HG02623 (cell line): ENCODE measurements around the gene SARNP.

Experiments used
- ATAC-seq: cut with Tn5 transposase; IDR thresholded peaks from one replicate; pipeline ENCODE4 v1.9.1; 2021; ENCODE audit warnings: moderate library complexity; ENCODE audit not compliant: unreplicated experiment

Gene SARNP

GRCh38 chr12:55728939-55729818 lies 88.3 kb downstream of the SARNP start, which contains the start of gene CD63:
Gene CD63 (minus strand): TSS chr12:55729009. CDS start chr12:55728341, 668 bp downstream.
- peak; percentile 62 for ATAC-seq

DNA sequence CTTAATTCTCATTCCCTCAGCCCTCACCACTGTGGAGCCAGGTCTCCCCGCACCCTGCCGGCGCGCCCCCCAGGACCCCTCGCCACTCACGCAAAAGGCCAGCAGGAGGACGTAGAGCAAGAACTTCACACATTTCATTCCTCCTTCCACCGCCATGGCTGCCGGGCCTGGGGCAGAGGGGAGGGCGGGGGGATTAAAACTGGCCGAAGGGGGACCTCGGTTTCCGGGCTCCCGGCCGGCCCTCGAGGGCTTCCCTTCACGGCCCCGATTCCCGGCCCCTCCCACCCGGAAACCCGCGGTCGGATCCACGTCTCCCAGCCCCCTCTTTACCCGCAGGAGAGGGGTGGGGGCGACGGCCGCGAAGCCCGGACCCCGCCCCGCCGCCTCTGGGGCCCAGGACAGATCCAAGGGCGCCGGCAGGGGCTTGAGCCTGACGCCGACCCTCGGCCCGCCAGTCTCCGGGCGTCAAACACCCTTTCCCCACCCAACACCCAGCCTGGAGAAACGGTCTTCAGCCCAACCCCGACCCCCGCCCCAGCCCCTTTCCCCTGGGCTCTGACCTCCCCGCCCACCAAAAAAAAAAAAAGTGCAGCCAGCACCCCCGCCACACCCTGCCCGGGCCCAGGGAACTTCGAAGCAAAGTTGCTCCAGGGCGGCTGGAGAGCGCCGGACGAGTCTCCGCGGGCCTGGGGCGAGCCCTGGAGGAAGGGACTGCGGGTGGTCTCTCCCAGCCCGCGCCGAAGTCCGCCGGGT lies 89.2 kb downstream of the SARNP start:
- peak; percentile 4 for ATAC-seq

GRCh38 chr12:55727643-55728185 lies 89.8 kb downstream of the SARNP start:
- no peak for ATAC-seq

- ATAC-seq = no peak
Observed at GRCh38 chr12:55726971-55727370, 90.6 kb downstream of the SARNP start.

DNA sequence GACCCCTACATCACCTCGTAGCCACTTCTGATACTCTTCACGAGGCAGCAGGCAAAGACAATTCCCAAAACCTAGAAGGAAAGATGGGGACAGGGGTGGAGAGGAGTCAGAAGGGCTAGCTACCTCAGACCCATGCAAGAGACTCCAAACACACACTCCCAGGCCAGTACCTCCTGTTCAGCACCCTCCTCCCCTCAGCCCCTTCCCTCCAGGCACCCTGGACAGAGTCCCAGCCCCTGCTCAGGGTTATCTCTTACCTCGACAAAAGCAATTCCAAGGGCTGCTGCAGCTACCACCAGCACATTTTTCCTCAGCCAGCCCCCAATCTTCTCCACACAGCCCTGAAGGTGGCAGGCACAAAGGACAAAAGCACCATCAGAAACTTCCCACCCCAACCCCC lies 92.0 kb downstream of the SARNP start:
- no peak for ATAC-seq

DNA sequence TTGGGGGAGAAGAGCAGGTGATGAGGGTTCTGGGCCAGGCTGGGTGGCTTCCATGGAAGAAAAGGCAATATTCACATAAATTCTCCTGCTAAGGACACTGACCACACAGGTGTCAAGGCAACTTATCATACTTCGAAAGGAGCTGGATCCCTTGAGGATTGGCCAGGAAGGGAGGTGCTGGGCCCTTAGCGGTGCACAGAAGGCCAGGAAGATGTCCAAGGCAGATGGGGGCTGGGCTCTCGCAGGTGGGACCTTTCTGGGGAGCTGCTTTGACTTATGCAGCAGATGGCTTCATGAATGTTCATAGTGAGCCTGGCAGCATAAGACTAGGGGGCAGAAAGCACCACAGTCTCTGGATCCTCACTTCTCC lies 92.6 kb downstream of the SARNP start:
- ATAC-seq = no peak

DNA sequence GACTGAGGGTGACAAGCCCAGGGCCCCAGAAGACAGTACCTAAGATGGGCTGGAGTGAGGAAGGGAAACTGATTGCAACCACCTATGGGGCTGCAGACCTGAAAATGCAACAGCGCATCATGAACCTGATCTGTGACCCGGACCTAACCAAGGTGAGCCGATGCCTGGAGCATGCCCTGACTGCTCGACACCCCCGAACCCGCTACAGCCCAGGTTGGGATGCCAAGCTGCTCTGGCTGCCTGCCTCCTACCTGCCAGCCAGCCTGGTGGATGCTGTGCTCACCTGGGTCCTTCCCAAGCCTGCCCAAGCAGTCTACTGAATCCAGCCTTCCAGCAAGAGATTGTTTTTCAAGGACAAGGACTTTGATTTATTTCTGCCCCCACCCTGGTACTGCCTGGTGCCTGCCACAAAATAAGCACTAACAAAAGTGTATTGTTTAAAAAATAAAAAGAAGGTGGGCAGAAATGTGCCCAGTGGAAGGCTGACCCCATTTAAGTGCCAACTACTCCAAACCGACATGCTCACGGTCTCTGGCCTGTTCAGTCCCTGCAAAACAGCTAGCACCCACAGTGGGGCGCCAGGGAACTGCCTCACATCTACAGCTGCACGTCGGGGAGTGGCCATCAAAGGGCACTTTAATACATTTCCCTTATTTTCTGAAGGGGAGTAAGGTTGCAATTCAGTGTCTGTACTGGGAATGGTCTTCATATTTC lies 93.1 kb downstream of the SARNP start:
- ATAC-seq = no peak

GRCh38 chr12:55723516-55724225 lies 93.9 kb downstream of the SARNP start:
- no peak for ATAC-seq

- ATAC-seq = no peak
Observed at GRCh38 chr12:55722948-55723347, 94.6 kb downstream of the SARNP start.

- ATAC-seq = no peak
Observed at GRCh38 chr12:55721601-55722213, 95.8 kb downstream of the SARNP start.

GRCh38 chr12:55720894-55721444 lies 96.6 kb downstream of the SARNP start:
- no peak for ATAC-seq

- ATAC-seq = no peak
Observed at GRCh38 chr12:55720071-55720564, 97.4 kb downstream of the SARNP start, which contains the start of gene RDH5. Gene RDH5 (plus strand): TSS chr12:55720393. CDS start chr12:55721185, 792 bp downstream.

DNA sequence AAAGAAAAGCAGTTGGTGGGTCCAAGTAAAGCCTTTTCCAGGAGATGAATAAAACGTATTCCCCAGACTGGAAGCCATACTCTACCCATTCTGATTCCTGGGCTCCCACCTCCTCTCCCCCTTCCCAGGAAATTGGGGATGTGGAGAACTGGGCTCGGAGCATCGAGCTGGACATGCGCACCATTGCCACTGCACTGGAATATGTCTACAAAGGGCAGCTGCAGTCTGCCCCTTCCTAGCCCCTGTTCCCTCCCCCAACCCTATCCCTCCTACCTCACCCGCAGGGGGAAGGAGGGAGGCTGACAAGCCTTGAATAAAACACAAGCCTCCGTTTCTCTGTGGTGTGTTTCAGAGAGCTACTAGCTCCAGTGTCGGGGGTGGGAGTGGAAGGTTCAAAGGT lies 98.2 kb downstream of the SARNP start:
- no peak for ATAC-seq

DNA sequence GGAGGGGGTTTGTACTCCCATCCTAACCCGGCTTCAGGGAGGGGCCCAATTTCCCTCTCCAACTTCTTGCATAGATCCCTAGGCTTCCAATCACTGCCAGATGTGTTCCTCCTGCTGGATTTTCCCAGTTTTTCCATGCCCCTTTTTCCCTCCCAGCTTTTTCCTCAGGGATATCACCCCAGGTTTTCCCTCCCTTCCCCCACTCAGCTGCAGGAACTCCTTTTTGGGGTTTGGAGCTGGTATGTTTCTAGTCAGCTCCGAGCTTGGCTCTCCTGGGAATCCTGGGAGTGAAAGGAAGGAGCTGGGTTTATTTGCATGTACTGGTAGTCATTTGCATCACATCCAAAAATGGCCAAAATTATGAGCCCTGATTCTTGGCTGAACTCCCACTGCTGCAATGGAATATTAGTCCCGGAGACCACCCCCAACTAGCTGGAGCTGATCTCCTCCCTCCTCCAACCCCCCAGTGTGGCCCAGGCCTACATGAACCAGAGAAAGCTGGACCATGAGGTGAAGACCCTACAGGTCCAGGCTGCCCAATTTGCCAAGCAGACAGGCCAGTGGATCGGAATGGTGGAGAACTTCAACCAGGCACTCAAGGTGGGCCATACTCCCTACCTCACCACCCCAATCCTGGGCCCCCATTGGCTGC lies 98.8 kb downstream of the SARNP start:
- no peak for ATAC-seq

- no peak for ATAC-seq
Observed at GRCh38 chr12:55718015-55718414, 99.5 kb downstream of the SARNP start.

DNA sequence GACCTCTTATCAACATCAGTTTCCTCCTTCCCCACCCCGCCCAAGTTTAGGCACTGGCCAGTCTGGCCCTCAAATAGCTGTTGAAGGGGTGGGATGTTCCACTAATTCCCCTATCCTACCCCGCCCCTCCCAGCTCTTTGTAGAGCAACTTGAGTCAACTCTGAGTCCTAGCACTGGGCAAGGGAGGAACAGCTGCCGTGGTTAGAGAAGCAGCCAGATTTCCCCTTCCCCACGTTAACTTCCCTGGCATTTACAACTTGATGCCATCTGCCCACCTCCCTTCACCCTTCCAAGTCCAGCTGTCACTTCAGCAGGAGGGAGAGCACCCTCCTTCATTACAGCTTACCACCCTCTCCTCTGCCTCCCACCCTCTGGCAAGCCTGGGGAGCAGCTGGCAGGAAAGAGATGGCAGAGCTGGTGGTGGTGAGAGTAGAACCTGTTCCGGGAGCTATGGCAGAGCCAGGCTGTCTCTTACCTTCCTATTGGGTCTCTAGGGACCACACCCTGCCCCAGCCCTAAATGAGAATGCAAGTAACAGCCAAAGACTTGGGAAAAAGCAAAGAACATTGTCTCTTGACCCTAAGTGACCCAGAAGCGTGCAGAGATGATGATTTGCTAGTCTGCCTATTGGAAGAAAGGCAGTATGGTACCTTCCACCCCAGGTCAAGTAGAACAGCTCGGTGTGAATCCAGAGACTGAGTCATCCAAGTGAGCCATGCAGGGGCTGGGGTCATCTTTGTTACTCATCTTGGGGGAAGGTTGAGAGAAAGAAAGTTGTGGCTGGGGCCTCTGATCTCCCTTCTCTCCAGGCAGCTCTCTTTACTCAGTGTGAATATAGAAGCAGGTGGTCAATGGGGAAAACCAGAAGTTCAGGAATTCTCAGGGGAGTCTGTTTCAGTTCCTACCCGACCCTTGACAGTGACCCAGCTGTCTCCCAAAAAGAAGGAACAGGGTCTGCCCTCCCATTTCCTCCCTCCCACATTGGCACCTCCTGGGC lies 100.2 kb downstream of the SARNP start:
- ATAC-seq = no peak

GRCh38 chr12:55716582-55716957 lies 101.0 kb downstream of the SARNP start:
- ATAC-seq = peak; percentile 21
